ENCODE data around the gene ADRM1. TPM values are rescaled to one million over a fixed set of nuclear protein-coding genes. Genes with fewer than 3 reads are reported as not detected.

Gene ADRM1
- total RNA-seq, 1 experiment from 2014 or later: 160 TPM

GRCh38 chr20:62352402-62353288, 49.8 kb downstream of the ADRM1 start:
- Histone ChIP-seq H3K27me3 (no peaks in the 10 kb centered on the region), H3K27ac (no peak overlapping the region), H3K4me3 (no peak overlapping the region), H3K9me3 (replicated peaks) (peaks cover 5% of the 10 kb centered on the region; the same call in 1 of the 2 replicates), H3K36me3 (peaks cover 11% of the 10 kb centered on the region), H3K4me1 (peaks cover 33% of the 10 kb centered on the region)
- DNase-seq: no peak

- peaks cover 4% of the 10 kb centered on the region; the same call in 1 of the 2 replicates for H3K9me3 ChIP-seq (replicated peaks)
- peaks cover 41% of the 10 kb centered on the region for H3K4me1 ChIP-seq
- H3K4me3 ChIP-seq: no peak overlapping the region
- no peak for DNase-seq
- no peak overlapping the region for H3K27ac ChIP-seq
- no peaks in the 10 kb centered on the region for H3K27me3 ChIP-seq
- peaks cover 11% of the 10 kb centered on the region for H3K36me3 ChIP-seq
Measured at GRCh38 chr20:62353289-62354030, 50.7 kb downstream of the ADRM1 start.

GRCh38 chr20:62354031-62354808, 51.4 kb downstream of the ADRM1 start:
- Histone ChIP-seq H3K27me3 (no peaks in the 10 kb centered on the region), H3K36me3 (peaks cover 7% of the 10 kb centered on the region), H3K4me1 (peaks cover 49% of the 10 kb centered on the region), H3K9me3 (replicated peaks) (no peaks in the 10 kb centered on the region), H3K4me3 (no peak overlapping the region), H3K27ac (peak overlapping the region; percentile 59; the same call in 1 of the 2 replicates)
- no peak for DNase-seq

GRCh38 chr20:62354811-62355341, 52.1 kb downstream of the ADRM1 start:
- DNase-seq: no peak
- H3K27ac ChIP-seq: peak overlapping the region; percentile 59
- peaks cover 53% of the 10 kb centered on the region for H3K4me1 ChIP-seq
- H3K36me3 ChIP-seq: peaks cover 7% of the 10 kb centered on the region
- H3K4me3 ChIP-seq: no peak overlapping the region
- no peaks in the 10 kb centered on the region for H3K9me3 ChIP-seq (replicated peaks)
- no peaks in the 10 kb centered on the region for H3K27me3 ChIP-seq

GRCh38 chr20:62355516-62355877, 52.7 kb downstream of the ADRM1 start:
- peaks cover 7% of the 10 kb centered on the region for H3K36me3 ChIP-seq
- no peak overlapping the region for H3K4me3 ChIP-seq
- H3K4me1 ChIP-seq: peaks cover 53% of the 10 kb centered on the region
- DNase-seq: peak; percentile 79 to 80
- H3K27me3 ChIP-seq: no peaks in the 10 kb centered on the region
- H3K27ac ChIP-seq: peak overlapping the region; percentile 59
- no peaks in the 10 kb centered on the region for H3K9me3 ChIP-seq (replicated peaks)

- Histone ChIP-seq H3K4me3 (peak overlapping the region; percentile 38), H3K27ac (peak overlapping the region; percentile 59)
- DNase-seq: peak; percentile 81
Measured at GRCh38 chr20:62355878-62356588, 53.2 kb downstream of the ADRM1 start.

GRCh38 chr20:62356589-62357186, 53.9 kb downstream of the ADRM1 start:
- Histone ChIP-seq H3K4me3 (peak overlapping the region; percentile 38), H3K27ac (peak overlapping the region; percentile 59), H3K9me3 (replicated peaks) (no peaks in the 10 kb centered on the region), H3K36me3 (peaks cover under 1% of the 10 kb centered on the region), H3K4me1 (peaks cover 63% of the 10 kb centered on the region), H3K27me3 (no peaks in the 10 kb centered on the region)
- no peak for DNase-seq

More at GRCh38 chr20:62355878-62356588, 53.2 kb downstream of the ADRM1 start:
- H3K36me3 ChIP-seq: peaks cover 7% of the 10 kb centered on the region
- no peaks in the 10 kb centered on the region for H3K9me3 ChIP-seq (replicated peaks)
- peaks cover 56% of the 10 kb centered on the region for H3K4me1 ChIP-seq
- no peaks in the 10 kb centered on the region for H3K27me3 ChIP-seq

GRCh38 chr20:62357187-62357667, 54.4 kb downstream of the ADRM1 start:
- Histone ChIP-seq H3K27ac (peak overlapping the region; percentile 59), H3K4me1 (peaks cover 68% of the 10 kb centered on the region)

GRCh38 chr20:62357681-62358080, 54.9 kb downstream of the ADRM1 start:
- Histone ChIP-seq H3K36me3 (no peaks in the 10 kb centered on the region), H3K9me3 (replicated peaks) (no peaks in the 10 kb centered on the region), H3K4me1 (peaks cover 73% of the 10 kb centered on the region), H3K27ac (peak overlapping the region; percentile 59), H3K27me3 (no peaks in the 10 kb centered on the region), H3K4me3 (peak overlapping the region; percentile 38)
- DNase-seq: no peak

More at GRCh38 chr20:62357187-62357667, 54.4 kb downstream of the ADRM1 start:
- no peaks in the 10 kb centered on the region for H3K9me3 ChIP-seq (replicated peaks)
- DNase-seq: peak; percentile 88
- no peaks in the 10 kb centered on the region for H3K27me3 ChIP-seq
- peak overlapping the region; percentile 38 for H3K4me3 ChIP-seq
- no peaks in the 10 kb centered on the region; the same call in 1 of the 2 replicates for H3K36me3 ChIP-seq

Other genes with a start within 250 kb of the ADRM1 start
- gene TAF4, start 237.1 kb upstream of the ADRM1 start, total RNA-seq (2014; rRNA removed; shearing (Covaris generic)): 19.4 and 20.1 TPM in 2 replicates
- gene LSM14B, start 180.5 kb upstream of the ADRM1 start, total RNA-seq (2014; rRNA removed; shearing (Covaris generic)): 146 TPM in 2 replicates
- 755 and 774 TPM in 2 replicates for gene PSMA7, start 159.6 kb upstream of the ADRM1 start, total RNA-seq (2014; rRNA removed; shearing (Covaris generic))
- gene SS18L1, start 159.2 kb upstream of the ADRM1 start, total RNA-seq (2014; rRNA removed; shearing (Covaris generic)): 57.4 and 68.9 TPM in 2 replicates
- 63.8 and 66.2 TPM in 2 replicates for gene MTG2, start 120.0 kb upstream of the ADRM1 start, total RNA-seq (2014; rRNA removed; shearing (Covaris generic))
- 0.15 TPM in 1 of 2 replicates, not detected in the other for gene HRH3, start 82.7 kb upstream of the ADRM1 start, total RNA-seq (2014; rRNA removed; shearing (Covaris generic))
- 36.7 and 40.2 TPM in 2 replicates for gene OSBPL2, start 64.5 kb upstream of the ADRM1 start, total RNA-seq (2014; rRNA removed; shearing (Covaris generic))
- gene LAMA5, start 64.3 kb downstream of the ADRM1 start, total RNA-seq (2014; rRNA removed; shearing (Covaris generic)): 37.3 and 43.8 TPM in 2 replicates
- gene RPS21, start 84.1 kb downstream of the ADRM1 start, total RNA-seq (2014; rRNA removed; shearing (Covaris generic)): 3,142 and 3,675 TPM in 2 replicates
- gene CABLES2, start 104.3 kb downstream of the ADRM1 start, total RNA-seq (2014; rRNA removed; shearing (Covaris generic)): 12.9 and 13.0 TPM in 2 replicates
- gene RBBP8NL, start 124.5 kb downstream of the ADRM1 start, total RNA-seq (2014; rRNA removed; shearing (Covaris generic)): not detected in 2 replicates
- not detected in 2 replicates for gene GATA5, start 173.0 kb downstream of the ADRM1 start, total RNA-seq (2014; rRNA removed; shearing (Covaris generic))